GM19193 (cell line): ENCODE results near the gene ABHD14A.

Experiments
- POLR2A ChIP-seq: IDR thresholded peaks from 4 replicates; pipeline ENCODE4 v1.6.1; 2011; ENCODE audit not compliant: insufficient read depth, insufficient read length; ENCODE audit errors: extremely low read depth

Gene ABHD14A

DNA sequence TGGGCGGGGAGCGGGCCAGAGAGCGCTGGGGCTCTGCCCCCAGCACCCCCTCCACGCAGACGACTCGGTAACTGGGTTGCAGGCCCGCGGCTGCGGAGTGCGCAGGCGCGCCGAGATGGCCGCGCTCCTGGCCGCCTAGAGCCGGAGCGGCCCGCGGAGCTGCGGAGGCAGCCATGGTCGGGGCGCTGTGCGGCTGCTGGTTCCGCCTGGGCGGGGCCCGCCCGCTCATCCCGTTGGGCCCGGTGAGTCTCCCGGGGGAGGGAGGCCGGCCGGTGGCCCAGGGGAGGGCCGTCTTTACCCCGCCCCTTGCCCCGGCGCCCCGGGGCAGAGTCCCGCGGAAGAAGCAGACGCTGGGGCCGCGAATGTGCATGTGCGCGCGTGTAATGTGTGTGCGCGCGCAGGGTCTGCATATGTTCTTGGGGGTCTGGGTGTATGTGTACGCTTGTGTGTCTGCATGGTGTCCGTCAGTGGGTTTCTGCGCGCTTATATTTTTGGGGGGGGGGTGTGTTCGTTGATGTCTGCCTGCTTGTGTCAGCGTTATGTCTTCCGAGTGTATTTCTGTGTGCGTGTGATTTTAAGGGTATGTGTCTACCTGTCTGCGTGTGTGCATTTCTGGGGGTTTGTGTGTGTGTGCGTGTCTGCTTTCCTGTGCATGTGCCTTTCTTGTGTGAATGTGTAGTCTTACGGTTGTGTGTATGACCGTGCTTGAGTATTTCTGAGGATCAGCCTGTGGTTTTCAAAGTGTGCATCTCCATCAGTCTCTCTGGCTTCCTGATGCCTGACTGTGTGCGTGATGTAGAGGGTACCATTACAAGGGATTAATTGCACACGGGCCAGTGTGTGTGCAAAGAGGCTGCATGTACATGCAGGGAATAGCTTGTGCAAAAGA lies at the start of gene ABHD14A:
Gene ABHD14A, plus strand, starts transcription at position 102 of the 889 bp plus-strand sequence. Its CDS starts 72 bp downstream, at position 174.
- peak; percentile 80 for TF ChIP-seq POLR2A

GRCh38 chr3:51927061-51927977 lies 47.5 kb upstream of the ABHD14A start:
- no peak for TF ChIP-seq POLR2A

GRCh38 chr3:51928438-51928837 lies 46.4 kb upstream of the ABHD14A start:
- no peak for TF ChIP-seq POLR2A

- no peak for TF ChIP-seq POLR2A
Measured at GRCh38 chr3:51929420-51930003, 45.4 kb upstream of the ABHD14A start.

DNA sequence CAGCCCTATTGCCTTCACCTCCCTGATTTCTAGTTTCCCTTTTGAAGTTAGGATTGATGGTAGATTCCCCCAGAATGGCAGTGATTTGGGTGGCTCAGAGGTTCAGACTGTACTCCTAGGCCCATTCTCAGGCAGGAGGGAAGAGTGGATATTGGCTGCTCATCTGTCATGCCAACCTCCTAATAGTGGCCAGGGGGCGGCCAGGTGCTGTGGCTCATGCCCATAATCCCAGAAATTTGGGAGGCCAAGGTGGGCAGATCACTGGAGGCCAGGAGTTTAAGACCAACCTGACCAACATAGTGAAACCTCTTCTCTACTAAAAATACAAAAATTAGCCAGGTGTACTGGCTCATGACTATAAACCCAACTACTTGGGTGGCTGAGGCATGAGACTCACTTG lies 44.4 kb upstream of the ABHD14A start:
- no peak for TF ChIP-seq POLR2A

- TF ChIP-seq POLR2A = no peak
Measured at GRCh38 chr3:51931756-51932155, 43.1 kb upstream of the ABHD14A start.

- TF ChIP-seq POLR2A = no peak
Measured at GRCh38 chr3:51932471-51933370, 42.1 kb upstream of the ABHD14A start.

DNA sequence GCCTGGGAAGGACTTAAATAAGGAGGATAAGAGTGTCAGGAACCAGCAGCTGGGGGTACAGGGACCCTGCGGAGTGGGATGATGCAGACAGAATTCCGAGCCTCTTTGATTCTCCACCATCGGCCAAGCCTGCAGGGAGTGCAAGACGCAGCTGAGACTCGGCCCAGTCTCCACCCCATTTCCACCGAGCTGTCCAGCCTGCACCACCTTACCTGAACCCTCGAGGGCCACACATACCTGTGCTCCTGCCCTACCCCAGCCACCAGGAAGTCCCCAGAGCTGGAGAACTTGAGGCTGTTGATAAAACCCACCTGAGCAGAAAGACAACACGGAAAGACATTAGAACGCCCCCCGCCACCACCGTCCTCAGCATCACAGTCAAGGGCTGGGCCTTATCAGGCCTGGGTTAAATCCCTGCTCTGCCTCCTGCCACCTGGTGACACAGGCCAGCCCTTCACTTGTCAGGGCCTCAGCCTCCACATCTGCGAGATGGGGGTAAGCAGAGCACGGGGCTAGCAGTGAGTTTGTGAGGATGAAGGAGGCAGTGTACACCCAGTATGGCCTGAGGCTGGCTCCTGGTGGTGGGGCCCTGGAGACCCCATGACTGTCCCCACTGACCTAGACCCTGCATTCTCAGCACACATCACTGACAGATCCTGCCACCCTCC lies 41.3 kb upstream of the ABHD14A start:
- no peak for TF ChIP-seq POLR2A

- no peak for TF ChIP-seq POLR2A
Measured at GRCh38 chr3:51934139-51934850, 40.6 kb upstream of the ABHD14A start.

GRCh38 chr3:51934991-51935885 lies 39.6 kb upstream of the ABHD14A start:
- no peak for TF ChIP-seq POLR2A

DNA sequence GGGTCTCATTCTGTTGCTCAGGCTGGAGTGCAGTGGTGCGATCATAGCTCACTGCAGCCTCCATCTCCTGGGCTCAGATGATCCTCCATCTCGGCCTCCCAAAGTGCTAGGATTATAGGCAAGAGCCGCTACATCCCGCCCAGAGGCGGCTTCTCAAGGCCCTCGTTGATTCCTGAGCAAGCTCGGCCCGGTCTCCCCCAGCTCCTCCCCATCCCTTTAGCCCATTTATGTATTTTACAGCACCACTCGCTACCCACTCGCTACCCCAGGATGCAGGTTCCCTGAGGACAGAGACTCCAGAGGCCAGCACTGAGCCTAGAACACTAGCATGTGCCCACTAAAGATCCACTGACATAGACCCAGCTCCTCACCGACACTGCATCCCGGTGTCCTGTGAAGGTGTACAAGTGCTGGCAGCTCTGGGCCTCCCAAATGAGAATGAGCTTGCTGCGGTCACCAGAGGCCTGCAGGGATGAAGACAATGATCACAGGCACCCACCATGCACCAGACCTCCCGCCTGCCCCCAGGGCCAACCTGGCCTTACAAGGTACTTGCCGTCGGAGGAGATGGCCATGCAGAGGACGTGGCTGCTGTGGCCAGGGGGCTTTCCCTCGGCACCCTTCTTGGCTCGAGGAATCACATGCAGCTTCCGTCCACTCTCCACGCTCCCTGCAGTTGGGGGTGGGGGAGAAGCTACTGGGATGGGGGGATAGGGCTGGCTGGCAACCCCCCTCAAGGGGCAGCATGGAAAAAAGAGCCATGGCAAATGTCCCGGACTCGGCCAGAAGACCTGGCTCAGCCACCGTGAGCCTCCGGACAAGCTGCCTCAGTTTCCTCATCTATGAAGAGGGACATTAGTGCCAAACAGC lies 38.7 kb upstream of the ABHD14A start:
- no peak for TF ChIP-seq POLR2A

DNA sequence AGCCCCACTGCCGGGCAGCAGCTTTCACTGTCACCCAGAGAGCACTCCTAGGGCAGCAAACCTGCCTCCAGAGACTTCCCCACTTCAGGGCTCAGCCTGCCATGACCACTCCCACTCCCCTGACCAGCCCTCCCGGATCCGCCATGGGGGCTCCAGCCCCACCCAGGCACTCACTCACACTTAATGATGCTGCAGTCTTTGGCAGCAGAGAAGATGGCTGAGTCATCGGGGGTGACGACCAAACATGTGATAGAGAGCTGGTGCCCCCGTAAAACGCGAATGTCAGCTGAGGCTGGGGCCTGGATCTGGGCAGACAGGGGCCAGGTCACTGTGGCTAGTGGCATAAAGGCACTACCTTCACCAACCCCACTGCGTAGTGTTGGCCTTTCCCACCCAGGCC lies 37.9 kb upstream of the ABHD14A start:
- no peak for TF ChIP-seq POLR2A
